Loucy (cell line): ENCODE results near the gene ACP4.

Experiments used
- EZH2phosphoT487 ChIP-seq: fragments of 200-600 bp; IDR thresholded peaks from 2 replicates; pipeline ENCODE4 v1.6.1; 2018; ENCODE audit warnings: antibody characterized with exemption, mild to moderate bottlenecking, moderate library complexity, borderline replicate concordance
- TF ChIP-seq, protein P1 (sequence below): fragments of 200-600 bp; sonication (generic); conservative IDR thresholded peaks from 2 replicates; pipeline ENCODE4 v1.5.1; 2014; ENCODE audit warnings: mild to moderate bottlenecking, antibody characterized with exemption, low read length

DNA sequence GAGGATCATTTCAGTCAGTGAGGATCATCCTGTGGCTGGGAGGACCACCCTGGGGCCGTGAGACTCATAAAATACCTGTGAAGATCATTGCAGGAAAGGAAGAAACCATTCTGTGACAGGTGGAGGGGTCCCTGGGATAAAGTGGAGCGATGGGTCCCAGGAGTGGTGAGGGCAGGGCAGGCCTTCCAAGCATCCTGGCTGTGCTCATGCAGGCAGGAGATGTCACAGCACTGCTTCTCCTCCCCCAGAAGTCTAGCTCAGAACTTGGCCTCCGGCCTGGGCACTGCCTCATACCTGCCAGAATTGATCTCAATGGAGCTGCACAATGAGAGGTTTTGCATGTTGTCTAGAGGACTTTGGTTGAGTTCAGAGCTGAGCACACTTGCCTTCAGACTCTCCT is 22.3 kb downstream of the ACP4 start:
- TF ChIP-seq, protein P1, sequence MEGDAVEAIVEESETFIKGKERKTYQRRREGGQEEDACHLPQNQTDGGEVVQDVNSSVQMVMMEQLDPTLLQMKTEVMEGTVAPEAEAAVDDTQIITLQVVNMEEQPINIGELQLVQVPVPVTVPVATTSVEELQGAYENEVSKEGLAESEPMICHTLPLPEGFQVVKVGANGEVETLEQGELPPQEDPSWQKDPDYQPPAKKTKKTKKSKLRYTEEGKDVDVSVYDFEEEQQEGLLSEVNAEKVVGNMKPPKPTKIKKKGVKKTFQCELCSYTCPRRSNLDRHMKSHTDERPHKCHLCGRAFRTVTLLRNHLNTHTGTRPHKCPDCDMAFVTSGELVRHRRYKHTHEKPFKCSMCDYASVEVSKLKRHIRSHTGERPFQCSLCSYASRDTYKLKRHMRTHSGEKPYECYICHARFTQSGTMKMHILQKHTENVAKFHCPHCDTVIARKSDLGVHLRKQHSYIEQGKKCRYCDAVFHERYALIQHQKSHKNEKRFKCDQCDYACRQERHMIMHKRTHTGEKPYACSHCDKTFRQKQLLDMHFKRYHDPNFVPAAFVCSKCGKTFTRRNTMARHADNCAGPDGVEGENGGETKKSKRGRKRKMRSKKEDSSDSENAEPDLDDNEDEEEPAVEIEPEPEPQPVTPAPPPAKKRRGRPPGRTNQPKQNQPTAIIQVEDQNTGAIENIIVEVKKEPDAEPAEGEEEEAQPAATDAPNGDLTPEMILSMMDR: no peak
- TF ChIP-seq EZH2phosphoT487: no peak
